ENCODE data around the gene SMIM13. TPM values are rescaled to one million over a fixed set of nuclear protein-coding genes. Genes with fewer than 3 reads are reported as not detected.

SMIM13 gene
- total and polyA plus RNA-seq, 2 donors (not counting 3 experiments of a cell fraction or from before 2014, with no cell fraction given): 3.2 to 14.7 TPM

- DNase-seq (ENCODE audit: low read depth, low spot score) (no peak), FAIRE-seq (no peak)
- Histone ChIP-seq H3K27me3 (ENCODE audit: control insufficient read depth in 2 of 2, insufficient read depth in 2 of 2, low read length in 2 of 2) (no peaks in the 10 kb centered on the region), H3K4me3 (replicated peaks in 1 of 3; ENCODE audit: insufficient read depth in 1 of 3, low read depth in 1 of 3, low read length in 3 of 3) (no peak overlapping the region), H3K9me3 (replicated peaks; ENCODE audit: control insufficient read depth, insufficient read depth, low read length) (no peaks in the 10 kb centered on the region), H2AFZ (ENCODE audit: low read depth, low read length) (no peak overlapping the region), H3K4me1 (ENCODE audit: control insufficient read depth, extremely low read depth, insufficient read depth, low read length) (no peaks in the 10 kb centered on the region), H4K20me1 (replicated peaks; ENCODE audit: control insufficient read depth, extremely low read depth, insufficient read depth, low read length) (no peaks in the 10 kb centered on the region), H3K4me2 (ENCODE audit: insufficient read depth, low read length) (no peak overlapping the region), H3K27ac (ENCODE audit: insufficient read depth, low read depth, low read length) (no peak overlapping the region), H3K79me2 (ENCODE audit: control insufficient read depth, insufficient read depth, low read length) (no peaks in the 10 kb centered on the region), H3K36me3 (ENCODE audit: control insufficient read depth in 2 of 2, extremely low read depth in 1 of 2, insufficient read depth in 2 of 2, low read length in 2 of 2) (no peaks in the 10 kb centered on the region), H3K9me1 (replicated peaks; ENCODE audit: control insufficient read depth, extremely low read depth, insufficient read depth, low read length) (no peaks in the 10 kb centered on the region), H3K9ac (replicated peaks; ENCODE audit: extremely low read depth, insufficient read depth, low read length) (no peak overlapping the region)
- POLR2A ChIA-PET: no interaction called here
- dilution Hi-C loops (cut with MboI; ENCODE audit: extremely low pct_ligation_motif_present, low sequenced_read_pairs): no loop called here
- CTCF ChIA-PET: interaction anchor here (1.1 to 2.3 kb wide), 3 partner anchors 23 to 329 kb away, joined by 4 to 11 read pairs (median 4); no protein-coding TSS in a partner anchor
- no peak for TF ChIP-seq EZH2 (IDR thresholded peaks at IDR 0.05; ENCODE audit: borderline replicate concordance, low read depth, low read length, severe bottlenecking)
- TF ChIP-seq MYC (IDR thresholded peaks at IDR 0.05; ENCODE audit: low read depth, low read length): no peak
- TF ChIP-seq POLR2AphosphoS5 (IDR thresholded peaks at IDR 0.05; ENCODE audit: insufficient read depth, low read depth, low read length): no peak
- no peak for TF ChIP-seq FOS (IDR thresholded peaks at IDR 0.05; ENCODE audit: borderline replicate concordance, insufficient read depth, low read length)
- TF ChIP-seq CTCF (IDR thresholded peaks at IDR 0.05; ENCODE audit: extremely low read depth in 1 of 2, insufficient read depth in 1 of 2, low read depth in 1 of 2, low read length in 2 of 2): no peak
- no peak for TF ChIP-seq GATA2 (IDR thresholded peaks at IDR 0.05; ENCODE audit: insufficient read depth, insufficient read length, low read depth, low read length)
- TF ChIP-seq MAX (IDR thresholded peaks at IDR 0.05; ENCODE audit: insufficient read depth, insufficient read length): no peak
- TF ChIP-seq POLR2A (IDR thresholded peaks at IDR 0.05; ENCODE audit: low read depth, low read length): no peak
- no peak for TF ChIP-seq JUN (IDR thresholded peaks at IDR 0.05; ENCODE audit: borderline replicate concordance, insufficient read depth, insufficient read length, low read depth)
- intact Hi-C loops (cut with micrococcal nuclease): no loop called here
- BruUV-seq (replicated peaks): no TSS peak
These were observed 74.5 kb downstream of the SMIM13 start for GRCh38 chr6:11168091-11168635.
